Measurements from ENCODE around the gene EP400.
"Not testable (repeated sequence)": the region's sequence is repeated elsewhere in the genome, so short reads cannot be mapped to it uniquely, and the experiment has no call there.

EP400 gene

GRCh38 chr12:132047630-132048029, 97.9 kb downstream of the EP400 start:
- not testable (repeated sequence) for DNase-seq (ENCODE audit: low read depth)

DNA sequence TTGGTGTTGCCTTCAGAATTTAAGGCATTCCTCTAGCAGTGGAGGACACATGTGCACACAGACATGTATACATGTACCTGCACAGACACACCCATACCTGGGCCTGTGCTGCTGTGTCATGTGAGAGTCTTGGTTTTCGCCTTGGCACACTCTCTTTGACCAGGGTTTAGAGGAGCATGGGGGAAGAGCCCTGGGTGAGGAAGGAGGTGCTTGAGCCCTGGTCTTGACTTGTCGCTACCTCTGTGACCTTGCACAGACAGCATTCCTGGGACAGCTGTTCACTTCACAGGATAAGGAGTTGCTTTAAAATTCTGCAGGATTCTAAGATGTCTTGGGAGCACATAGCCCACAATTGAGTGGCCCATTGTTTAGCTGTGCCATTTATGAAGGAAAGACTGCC, 99.7 kb downstream of the EP400 start:
- no peak for DNase-seq (ENCODE audit: low read depth)

DNA sequence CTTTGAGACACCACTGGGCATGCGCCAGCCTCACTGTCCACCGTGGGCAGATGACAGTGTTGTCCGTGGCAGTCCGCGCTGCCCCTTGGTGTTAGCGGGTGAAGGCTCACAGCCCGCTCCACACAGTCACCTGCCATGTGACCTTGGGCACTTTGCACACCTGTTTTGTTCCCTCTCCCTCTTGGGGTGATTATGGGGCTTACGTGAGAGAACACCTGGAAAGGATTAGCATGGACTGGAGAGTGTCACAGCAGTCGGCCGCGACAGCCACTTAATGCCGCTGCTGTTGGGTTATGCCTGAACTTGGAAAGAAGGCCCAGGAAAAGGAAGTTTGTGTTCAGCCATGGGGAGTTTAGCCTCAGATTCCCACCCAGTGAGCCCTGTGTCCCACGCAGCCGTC, 100.1 kb downstream of the EP400 start:
- no peak for DNase-seq (ENCODE audit: low read depth)

DNA sequence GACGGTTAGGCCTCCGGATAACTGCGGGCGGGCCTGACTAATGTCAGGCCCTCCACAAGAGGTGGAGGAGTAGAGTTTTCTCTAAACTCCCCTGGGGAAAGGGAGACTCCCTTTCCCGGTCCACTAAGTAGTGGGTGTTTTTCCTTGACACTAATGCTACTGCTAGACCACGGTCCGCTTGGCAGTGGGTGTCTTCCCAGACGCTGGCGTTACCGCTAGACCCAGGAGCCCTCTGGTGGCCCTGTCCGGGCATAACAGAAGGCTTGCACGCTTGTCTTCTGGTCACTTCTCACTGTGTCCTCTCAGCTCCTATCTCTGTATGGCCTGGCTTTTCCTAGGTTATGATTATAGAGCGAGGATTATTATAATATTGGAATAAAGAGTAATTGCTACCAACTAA, 102.0 kb downstream of the EP400 start:
- DNase-seq (ENCODE audit: low read depth), result not testable (repeated sequence)

- no peak for DNase-seq (ENCODE audit: low read depth)
Measured at GRCh38 chr12:132052196-132052932, 102.6 kb downstream of the EP400 start.

DNA sequence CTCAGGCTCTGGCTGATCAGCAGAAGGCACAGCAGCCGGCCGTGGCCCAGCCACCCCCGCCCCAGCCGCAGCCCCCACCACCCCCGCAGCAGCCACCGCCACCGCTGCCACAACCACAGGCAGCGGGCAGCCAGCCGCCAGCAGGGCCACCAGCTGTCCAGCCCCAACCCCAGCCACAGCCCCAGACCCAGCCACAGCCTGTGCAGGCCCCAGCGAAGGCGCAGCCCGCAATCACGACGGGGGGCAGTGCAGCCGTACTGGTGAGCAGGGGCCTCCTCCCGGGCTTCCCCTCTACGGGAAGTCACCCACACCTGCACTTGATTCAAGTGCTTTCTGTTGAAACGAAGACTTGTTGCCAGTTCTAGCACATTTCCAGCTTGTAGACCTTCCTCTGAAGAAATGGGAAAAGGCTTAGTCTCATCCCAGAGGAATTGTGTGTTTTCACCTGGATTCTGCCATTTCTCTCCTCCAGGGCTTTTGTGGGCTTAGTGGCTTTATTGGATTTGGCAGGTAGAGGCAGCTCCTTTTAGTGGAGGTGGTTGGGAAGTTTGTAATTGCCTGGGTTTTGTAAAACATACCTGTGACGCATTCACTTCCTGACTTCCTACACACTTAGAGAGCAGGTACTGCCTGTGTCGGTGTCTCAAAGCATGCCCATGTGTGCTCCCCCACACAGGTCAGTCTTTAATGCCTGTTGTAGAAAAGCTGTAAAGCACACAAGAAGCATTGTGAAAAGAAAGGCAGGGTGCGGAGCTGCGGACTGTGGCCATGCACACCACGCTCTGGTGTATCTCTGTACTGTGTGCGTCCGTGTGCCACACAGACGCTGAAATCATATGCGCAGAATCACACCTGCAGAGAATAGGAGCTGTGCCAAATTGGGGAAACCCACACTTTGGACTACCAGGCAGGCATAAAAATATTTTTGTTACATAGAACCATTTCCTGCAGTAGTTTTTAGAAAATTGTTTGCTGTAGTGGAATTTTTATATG, 103.9 kb downstream of the EP400 start:
- DNase-seq (ENCODE audit: low read depth), result no peak

DNA sequence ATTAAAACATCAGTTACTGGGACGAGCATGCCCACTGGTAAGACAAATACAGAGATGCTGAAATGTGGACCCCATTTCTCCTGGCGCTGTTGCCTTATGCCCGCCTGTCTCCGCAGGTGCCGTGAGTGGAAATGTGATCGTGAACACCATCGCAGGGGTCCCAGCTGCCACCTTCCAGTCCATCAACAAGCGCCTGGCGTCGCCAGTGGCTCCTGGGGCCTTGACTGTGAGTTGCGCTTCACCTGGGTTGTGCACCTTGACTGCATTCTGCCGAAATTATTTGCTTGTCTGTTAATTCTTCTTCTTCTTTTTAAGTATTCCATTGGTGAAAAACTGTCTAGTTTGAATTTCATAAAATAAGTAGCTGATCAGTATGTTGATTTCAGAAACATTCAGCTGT, 105.2 kb downstream of the EP400 start:
- DNase-seq (ENCODE audit: low read depth), result no peak

GRCh38 chr12:132055535-132056096, 105.9 kb downstream of the EP400 start:
- DNase-seq (ENCODE audit: low read depth), result no peak

DNA sequence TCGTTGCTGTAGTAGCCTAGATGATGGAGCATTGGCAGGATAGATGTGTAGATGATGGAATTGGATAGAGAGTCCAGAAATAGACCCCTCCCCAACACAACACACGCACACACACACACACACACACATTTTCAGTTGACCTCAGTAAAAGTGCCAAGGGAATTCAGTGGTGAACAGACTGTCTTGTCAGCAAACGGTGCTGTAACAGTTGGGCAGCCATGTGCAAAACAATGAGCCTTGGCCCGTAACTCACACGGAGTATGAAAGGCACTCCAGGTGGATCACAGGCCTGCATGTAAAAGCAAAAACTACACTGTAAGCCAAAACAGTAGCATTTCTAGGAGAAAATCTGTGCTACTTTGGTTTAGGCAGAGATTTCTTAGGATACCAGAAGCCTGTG, 106.6 kb downstream of the EP400 start:
- DNase-seq (ENCODE audit: low read depth), result no peak

DNA sequence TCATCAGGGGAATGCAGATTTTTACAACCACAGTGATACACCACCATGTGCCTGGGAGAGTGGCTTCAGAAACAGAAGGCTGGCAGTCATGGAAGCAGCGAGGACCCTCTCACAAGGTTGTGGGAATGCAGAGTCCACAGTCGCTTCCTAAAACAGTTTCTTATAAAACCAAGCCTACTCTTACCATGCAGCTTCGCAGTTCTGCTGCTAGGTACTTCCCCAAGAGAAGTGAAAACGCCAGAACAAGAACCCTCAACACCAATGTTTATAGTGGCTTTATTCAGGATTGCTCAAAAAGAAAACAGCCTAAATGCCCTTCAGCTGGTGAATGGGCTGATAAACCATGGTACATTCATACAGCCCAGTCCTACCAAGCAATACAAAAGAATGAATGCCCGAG, 107.2 kb downstream of the EP400 start:
- no peak for DNase-seq (ENCODE audit: low read depth)

DNA sequence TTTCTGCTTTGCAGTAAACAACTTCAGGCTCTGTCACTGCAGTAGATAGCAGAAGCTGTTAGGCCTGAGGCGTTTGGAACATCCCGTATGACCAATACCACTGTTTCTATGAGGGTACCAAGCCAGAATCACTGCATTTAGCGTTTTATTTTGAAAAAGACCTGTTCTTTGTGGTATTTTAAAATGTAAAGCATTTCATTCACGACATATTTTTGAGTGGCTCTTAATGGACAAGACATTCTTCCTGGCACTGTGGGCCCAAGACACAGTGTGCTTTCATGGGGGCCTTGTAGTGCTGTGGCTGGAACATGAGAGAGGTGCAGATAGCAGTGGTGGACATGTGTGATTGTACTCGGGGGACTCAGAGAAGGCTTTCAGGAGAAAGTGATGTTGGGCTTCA, 107.9 kb downstream of the EP400 start:
- DNase-seq (ENCODE audit: low read depth), result no peak

GRCh38 chr12:132061197-132061596, 111.5 kb downstream of the EP400 start:
- no peak for DNase-seq (ENCODE audit: low read depth)

DNA sequence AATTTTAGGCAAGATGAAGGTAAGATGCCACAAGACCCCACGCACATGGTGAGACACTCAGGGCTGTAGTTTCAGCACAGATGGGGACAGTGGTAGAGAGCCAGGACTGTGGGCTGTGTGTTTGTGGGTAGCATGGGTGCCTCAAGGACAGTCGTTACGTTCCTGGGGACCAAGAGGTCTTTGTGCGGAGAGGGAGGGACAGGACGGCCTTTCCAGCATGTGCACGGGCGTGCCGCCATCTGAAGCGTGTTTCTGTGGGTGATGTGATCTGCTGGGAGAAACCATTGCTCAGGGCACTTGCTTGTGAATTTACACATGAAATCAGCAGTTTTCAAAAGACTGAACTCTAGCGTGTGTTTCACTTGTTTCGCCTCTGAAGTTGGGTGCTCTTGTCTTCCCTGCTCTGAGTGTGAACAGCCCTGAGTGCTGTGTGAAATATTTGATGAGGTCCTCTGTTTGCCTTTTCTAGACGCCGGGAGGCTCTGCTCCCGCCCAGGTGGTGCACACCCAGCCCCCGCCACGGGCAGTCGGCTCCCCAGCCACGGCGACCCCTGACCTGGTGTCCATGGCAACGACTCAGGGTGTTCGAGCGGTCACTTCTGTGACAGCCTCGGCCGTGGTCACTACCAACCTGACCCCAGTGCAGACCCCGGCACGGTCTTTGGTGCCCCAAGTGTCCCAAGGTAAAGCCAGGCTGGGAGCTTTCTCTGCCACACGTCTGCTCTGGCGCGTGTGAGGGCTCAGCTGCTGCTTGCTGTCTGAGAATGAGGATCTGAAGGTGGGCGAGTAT, 112.1 kb downstream of the EP400 start:
- DNase-seq (ENCODE audit: low read depth), result no peak

DNA sequence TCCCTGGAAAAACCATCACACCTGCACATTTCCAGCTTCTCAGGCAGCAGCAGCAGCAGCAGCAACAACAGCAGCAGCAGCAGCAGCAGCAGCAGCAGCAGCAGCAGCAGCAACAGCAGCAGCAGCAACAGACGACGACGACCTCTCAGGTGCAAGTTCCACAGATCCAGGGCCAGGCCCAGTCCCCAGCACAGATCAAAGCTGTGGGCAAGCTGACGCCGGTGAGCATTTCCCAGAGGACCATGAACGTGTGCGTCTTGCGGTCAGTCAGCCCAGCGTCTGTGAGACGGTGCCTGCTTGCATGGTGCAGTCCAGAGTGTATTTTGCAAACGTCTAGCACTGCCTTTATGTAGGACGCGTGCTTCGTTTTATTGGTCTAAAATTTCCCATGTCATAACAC, 112.7 kb downstream of the EP400 start:
- DNase-seq (ENCODE audit: low read depth), result no peak

- DNase-seq (ENCODE audit: low read depth), result no peak
Measured at GRCh38 chr12:132063491-132063890, 113.7 kb downstream of the EP400 start.

DNA sequence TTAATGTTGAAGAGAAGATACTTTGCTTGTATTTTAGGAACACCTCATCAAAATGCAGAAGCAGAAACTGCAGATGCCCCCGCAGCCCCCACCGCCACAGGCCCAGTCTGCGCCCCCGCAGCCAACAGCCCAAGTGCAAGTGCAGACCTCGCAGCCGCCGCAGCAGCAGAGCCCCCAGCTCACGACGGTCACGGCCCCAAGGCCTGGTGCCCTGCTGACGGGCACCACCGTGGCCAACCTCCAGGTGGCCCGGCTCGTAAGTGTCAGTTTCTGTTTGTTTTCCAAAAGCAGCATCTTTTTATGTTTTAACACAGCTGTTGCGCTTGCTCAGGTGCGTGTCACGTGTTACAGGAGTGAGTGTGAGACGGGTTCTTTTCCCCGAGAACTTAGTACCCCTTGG, 114.9 kb downstream of the EP400 start:
- no peak for DNase-seq (ENCODE audit: low read depth)

DNA sequence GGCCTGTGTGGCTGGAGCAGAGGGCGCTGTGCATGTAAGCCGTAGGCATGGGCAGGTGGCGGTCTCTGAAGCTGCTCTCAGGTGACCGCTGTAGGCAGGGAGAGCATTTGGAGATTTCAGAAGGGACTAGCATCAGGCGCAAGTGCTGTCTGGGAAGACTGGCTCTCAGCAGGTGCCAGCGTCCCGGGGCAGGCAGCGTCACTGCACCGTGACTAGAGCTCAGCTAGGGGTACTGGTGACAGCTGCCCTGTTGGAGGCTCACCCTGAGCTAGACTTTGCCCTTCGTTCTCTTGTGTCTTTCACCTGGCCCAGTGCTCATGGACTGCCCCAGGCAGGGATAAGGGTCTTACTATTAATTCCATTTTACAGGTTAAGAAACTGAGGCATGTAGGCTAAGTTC, 115.5 kb downstream of the EP400 start:
- no peak for DNase-seq (ENCODE audit: low read depth)

DNA sequence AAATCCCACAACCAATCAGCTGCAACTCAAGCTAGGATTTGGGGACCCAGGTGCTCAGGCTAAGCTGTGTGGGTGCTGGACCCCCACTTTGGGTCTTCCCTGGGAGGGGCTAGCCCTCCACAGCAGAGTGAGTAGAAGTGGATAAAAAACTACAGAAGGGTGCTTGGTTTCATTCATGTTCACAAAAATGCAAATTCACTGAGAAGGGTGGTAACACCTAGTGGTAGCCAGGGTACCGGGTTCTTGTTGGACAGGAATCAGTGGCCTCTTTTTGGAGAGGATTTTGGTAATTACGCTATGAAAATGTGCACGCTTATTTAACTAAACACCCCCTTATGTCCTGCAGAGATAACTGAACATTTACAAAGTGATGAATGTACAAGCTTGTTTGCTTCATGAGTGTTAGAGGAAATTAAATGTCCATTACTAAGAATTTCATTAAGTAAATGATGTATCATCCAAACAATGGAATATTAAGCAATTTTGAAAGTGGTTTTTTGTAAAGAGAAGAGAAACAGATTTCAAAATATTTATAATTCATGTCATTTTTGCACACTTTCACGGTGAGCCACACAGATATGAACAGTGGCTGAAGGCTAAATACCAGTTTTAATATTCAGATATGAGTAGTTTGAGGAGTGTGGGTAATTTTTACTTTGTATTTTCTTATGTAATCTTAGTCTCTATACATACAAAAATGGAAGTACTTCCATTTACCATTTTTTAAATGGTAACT, 116.0 kb downstream of the EP400 start:
- DNase-seq (ENCODE audit: low read depth), result no peak

GRCh38 chr12:132066345-132066685, 116.6 kb downstream of the EP400 start:
- no peak for DNase-seq (ENCODE audit: low read depth)

DNA sequence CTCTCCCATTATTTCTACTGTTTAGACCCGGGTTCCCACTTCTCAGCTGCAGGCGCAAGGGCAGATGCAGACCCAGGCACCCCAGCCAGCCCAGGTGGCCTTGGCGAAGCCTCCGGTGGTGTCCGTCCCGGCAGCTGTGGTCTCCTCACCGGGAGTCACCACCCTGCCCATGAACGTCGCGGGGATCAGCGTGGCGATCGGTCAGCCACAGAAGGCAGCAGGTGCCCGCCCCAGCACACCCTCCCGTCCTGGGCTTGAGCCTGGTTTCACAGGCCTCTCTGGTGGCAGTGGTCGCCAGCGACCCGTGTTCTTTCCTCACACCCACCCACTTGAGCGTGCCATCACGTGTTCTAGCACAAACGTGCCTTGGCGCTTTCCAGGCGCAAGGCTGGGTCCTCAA, 117.0 kb downstream of the EP400 start:
- DNase-seq (ENCODE audit: low read depth), result no peak

GRCh38 chr12:132067182-132067581, 117.4 kb downstream of the EP400 start:
- DNase-seq (ENCODE audit: low read depth), result no peak

DNA sequence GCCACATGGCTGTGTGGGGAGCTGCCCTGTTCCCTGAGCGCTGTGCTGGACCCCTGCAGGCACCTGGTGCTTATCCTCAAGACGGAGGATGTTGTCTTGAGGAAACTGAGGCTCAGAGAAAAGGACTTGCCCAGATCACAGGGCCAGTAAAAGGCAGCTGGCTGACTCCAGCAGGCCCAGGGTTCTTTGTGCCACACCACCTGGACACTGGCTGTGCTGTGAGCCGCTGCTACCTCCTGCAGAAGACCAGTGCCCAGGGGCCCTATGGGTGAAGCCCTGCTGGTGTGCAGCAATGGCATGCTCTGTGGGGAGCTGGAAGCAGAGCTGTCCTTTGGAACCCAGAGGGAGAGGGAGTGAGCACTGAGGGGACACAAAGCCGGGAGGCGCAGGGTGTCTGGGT, 118.5 kb downstream of the EP400 start:
- no peak for DNase-seq (ENCODE audit: low read depth)

All from stimulated activated CD8-positive, alpha-beta memory T cell treated with anti-CD3 and anti-CD28 coated beads, Interleukin-15, amount 100 ng/mL, for 1 hour (primary cell).